HEK293 (cell line): ENCODE measurements around the gene SLC2A9.

ENCODE experiments used
- CTCF ChIA-PET: fragments of 350-600 bp; formaldehyde crosslinking; extraction: SDS; loops from one replicate; lab custom pipeline; 2021; ENCODE audit warnings: antibody characterized with exemption; lab: Yijun Ruan, JAX
- POLR2A ChIA-PET: fragments of 300-600 bp; formaldehyde crosslinking; extraction: SDS; loops from one replicate; lab custom pipeline; 2020; ENCODE audit warnings: antibody characterized with exemption, inconsistent platforms; lab: Yijun Ruan, JAX
- H3K27ac ChIP-seq: fragments of 200-500 bp; sonication (Bioruptor generic); 2 replicates; pipeline ENCODE4 v1.5.1; 2014; ENCODE audit warnings: low read depth, low read length, control low read depth, inconsistent platforms; ENCODE audit errors: extremely low read depth
- H3K36me3 ChIP-seq, 2 experiments: fragments of 200-500 bp in 1 of 2; sonication (Bioruptor generic) in 1 of 2; 1 replicate in 1 of 2; 2 replicates in 1 of 2; pipeline ENCODE4 v1.5.1; 2014 to 2017; ENCODE audit warnings: inconsistent platforms in 2 of 2, low read length in 2 of 2; ENCODE audit not compliant: control insufficient read depth in 2 of 2, insufficient read depth in 1 of 2
- H3K4me1 ChIP-seq: fragments of 200-500 bp; sonication (Bioruptor generic); 2 replicates; pipeline ENCODE4 v1.5.1; 2014; ENCODE audit warnings: mild to moderate bottlenecking, low read length, inconsistent platforms; ENCODE audit not compliant: control insufficient read depth, insufficient read depth
- H3K4me3 ChIP-seq: 2 replicates; pipeline ENCODE4 v1.5.1; 2011; ENCODE audit warnings: low read depth, mild to moderate bottlenecking, control low read depth, low read length, moderate library complexity
- H3K9me3 ChIP-seq: fragments of 200-500 bp; sonication (Bioruptor generic); 2 replicates; pipeline ENCODE4 v1.5.1; 2014; ENCODE audit warnings: low read depth, low read length, inconsistent platforms; ENCODE audit not compliant: control insufficient read depth, insufficient read depth
- SCRT2 ChIP-seq: fragments of 450-650 bp; formaldehyde crosslinking; IDR thresholded peaks from 2 replicates; pipeline ENCODE4 v1.5.1; 2016; ENCODE audit warnings: missing biosample characterization, missing genetic modification characterization
- ZFP41 ChIP-seq: fragments of 450-650 bp; formaldehyde crosslinking; IDR thresholded peaks from 2 replicates; pipeline ENCODE4 v1.5.1; 2016; ENCODE audit warnings: missing biosample characterization, missing genetic modification characterization, borderline replicate concordance
- ZNF138 ChIP-seq: fragments of 450-650 bp; formaldehyde crosslinking; IDR thresholded peaks from 2 replicates; pipeline ENCODE4 v1.5.1; 2016; ENCODE audit warnings: missing biosample characterization, missing genetic modification characterization, borderline replicate concordance
- ZNF146 ChIP-seq: fragments of 450-650 bp; formaldehyde crosslinking; IDR thresholded peaks from 2 replicates; pipeline ENCODE4 v1.5.1; 2016; ENCODE audit warnings: missing biosample characterization, missing genetic modification characterization
- ZNF2 ChIP-seq: fragments of 450-650 bp; formaldehyde crosslinking; IDR thresholded peaks from 2 replicates; pipeline ENCODE4 v1.5.1; 2016; ENCODE audit warnings: missing biosample characterization, missing genetic modification characterization
- ZNF248 ChIP-seq: fragments of 450-650 bp; formaldehyde crosslinking; IDR thresholded peaks from 2 replicates; pipeline ENCODE4 v1.5.1; 2017; ENCODE audit warnings: missing biosample characterization, missing genetic modification characterization
- ZNF416 ChIP-seq: fragments of 450-650 bp; formaldehyde crosslinking; IDR thresholded peaks from 2 replicates; pipeline ENCODE4 v1.5.1; 2016; ENCODE audit warnings: missing biosample characterization, missing genetic modification characterization
- ZNF596 ChIP-seq: fragments of 450-650 bp; IDR thresholded peaks from 2 replicates; pipeline ENCODE4 v1.5.0; 2018; ENCODE audit warnings: missing biosample characterization, mild to moderate bottlenecking, missing genetic modification characterization, moderate library complexity
- ZNF600 ChIP-seq: fragments of 450-650 bp; formaldehyde crosslinking; IDR thresholded peaks from 2 replicates; pipeline ENCODE4 v1.5.1; 2016; ENCODE audit warnings: missing biosample characterization, missing genetic modification characterization
- ZSCAN23 ChIP-seq: fragments of 450-650 bp; formaldehyde crosslinking; IDR thresholded peaks from 2 replicates; pipeline ENCODE4 v1.5.1; 2016; ENCODE audit warnings: missing biosample characterization, missing genetic modification characterization
- ZXDB ChIP-seq: fragments of 450-650 bp; formaldehyde crosslinking; IDR thresholded peaks from 2 replicates; pipeline ENCODE4 v1.5.1; 2016; ENCODE audit warnings: missing biosample characterization, missing genetic modification characterization
- TF ChIP-seq, protein P1 (sequence below): fragments of 450-650 bp; formaldehyde crosslinking; IDR thresholded peaks from 2 replicates; pipeline ENCODE4 v1.5.1; 2016; ENCODE audit warnings: missing biosample characterization, missing genetic modification characterization, borderline replicate concordance
- TF ChIP-seq, protein P2 (sequence below): fragments of 450-650 bp; formaldehyde crosslinking; IDR thresholded peaks from 2 replicates; pipeline ENCODE4 v1.5.1; 2016; ENCODE audit warnings: missing biosample characterization, missing genetic modification characterization
- TF ChIP-seq, protein P3 (sequence below): fragments of 450-650 bp; formaldehyde crosslinking; IDR thresholded peaks from 2 replicates; pipeline ENCODE4 v1.5.1; 2017; ENCODE audit warnings: missing biosample characterization, missing genetic modification characterization
- TF ChIP-seq, protein P4 (sequence below): fragments of 450-650 bp; formaldehyde crosslinking; conservative IDR thresholded peaks from 2 replicates; pipeline ENCODE4 v1.5.1; 2016; ENCODE audit warnings: low read depth, missing biosample characterization, missing genetic modification characterization

SLC2A9 gene

DNA sequence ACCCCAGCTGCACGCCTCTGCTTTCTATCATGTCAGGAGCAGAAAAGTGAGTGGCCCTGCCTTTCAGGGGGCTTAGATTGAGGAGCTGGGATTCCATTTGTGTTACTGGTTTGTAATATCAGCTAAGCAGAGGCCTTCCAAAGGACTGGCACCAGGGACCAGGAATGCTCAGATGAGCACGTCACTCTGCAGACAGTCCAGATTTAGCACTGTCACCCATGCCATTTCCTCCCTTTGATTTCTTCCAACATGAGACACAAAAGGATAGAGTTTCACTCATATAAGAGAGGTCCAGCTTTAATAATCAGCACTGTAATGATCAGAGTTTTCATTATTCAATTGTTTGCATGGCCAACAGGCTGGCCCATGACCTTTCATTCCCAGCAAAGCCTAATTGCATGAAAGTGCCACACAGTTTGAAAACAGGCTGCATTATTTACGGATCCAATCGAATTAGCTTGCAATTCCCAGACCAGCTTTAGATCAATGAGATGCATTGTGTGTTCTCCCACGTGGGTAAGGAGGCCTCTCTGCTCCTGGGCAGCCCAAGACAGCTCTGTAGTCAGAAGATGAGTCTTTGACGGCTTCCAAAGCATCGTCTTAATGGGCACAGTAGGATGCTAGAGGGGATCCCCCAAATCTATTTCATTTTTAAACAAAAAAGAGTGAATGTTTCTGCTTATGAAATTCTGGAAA lies 9.8 kb upstream of the SLC2A9 start (continued):
- no peak for TF ChIP-seq ZXDB (tag by site-specific recombination)
- TF ChIP-seq, protein P1, sequence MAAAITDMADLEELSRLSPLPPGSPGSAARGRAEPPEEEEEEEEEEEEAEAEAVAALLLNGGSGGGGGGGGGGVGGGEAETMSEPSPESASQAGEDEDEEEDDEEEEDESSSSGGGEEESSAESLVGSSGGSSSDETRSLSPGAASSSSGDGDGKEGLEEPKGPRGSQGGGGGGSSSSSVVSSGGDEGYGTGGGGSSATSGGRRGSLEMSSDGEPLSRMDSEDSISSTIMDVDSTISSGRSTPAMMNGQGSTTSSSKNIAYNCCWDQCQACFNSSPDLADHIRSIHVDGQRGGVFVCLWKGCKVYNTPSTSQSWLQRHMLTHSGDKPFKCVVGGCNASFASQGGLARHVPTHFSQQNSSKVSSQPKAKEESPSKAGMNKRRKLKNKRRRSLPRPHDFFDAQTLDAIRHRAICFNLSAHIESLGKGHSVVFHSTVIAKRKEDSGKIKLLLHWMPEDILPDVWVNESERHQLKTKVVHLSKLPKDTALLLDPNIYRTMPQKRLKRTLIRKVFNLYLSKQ (tag by site-specific recombination), result no peak
- no peak for TF ChIP-seq ZNF600
- TF ChIP-seq ZNF416 (tag by site-specific recombination), result no peak
- TF ChIP-seq ZNF138 (tag by site-specific recombination), result no peak
- TF ChIP-seq, all 188 proteins: peak for 0

DNA sequence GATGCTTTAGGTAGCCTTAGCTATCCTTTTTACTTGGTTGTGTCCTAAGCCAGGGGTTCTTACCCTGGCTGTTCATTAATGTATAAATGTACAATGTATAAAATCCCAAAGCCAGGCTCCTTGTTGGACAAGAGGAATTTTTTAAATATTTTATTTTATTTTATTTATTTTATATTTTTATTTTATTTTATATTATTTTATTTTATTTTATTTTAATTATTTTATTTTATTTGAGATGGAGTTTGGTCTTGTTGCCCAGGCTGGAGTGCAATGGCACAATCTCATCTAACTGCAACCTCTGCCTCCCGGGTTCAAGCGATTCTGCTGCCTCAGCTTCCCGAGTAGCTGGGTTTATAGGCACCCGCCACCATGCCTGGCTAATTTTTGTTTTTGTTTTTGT lies 8.1 kb upstream of the SLC2A9 start:
- TF ChIP-seq, protein P2, sequence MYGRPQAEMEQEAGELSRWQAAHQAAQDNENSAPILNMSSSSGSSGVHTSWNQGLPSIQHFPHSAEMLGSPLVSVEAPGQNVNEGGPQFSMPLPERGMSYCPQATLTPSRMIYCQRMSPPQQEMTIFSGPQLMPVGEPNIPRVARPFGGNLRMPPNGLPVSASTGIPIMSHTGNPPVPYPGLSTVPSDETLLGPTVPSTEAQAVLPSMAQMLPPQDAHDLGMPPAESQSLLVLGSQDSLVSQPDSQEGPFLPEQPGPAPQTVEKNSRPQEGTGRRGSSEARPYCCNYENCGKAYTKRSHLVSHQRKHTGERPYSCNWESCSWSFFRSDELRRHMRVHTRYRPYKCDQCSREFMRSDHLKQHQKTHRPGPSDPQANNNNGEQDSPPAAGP, result no peak
- TF ChIP-seq, protein P3, sequence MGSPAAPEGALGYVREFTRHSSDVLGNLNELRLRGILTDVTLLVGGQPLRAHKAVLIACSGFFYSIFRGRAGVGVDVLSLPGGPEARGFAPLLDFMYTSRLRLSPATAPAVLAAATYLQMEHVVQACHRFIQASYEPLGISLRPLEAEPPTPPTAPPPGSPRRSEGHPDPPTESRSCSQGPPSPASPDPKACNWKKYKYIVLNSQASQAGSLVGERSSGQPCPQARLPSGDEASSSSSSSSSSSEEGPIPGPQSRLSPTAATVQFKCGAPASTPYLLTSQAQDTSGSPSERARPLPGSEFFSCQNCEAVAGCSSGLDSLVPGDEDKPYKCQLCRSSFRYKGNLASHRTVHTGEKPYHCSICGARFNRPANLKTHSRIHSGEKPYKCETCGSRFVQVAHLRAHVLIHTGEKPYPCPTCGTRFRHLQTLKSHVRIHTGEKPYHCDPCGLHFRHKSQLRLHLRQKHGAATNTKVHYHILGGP (tag by site-specific recombination), result no peak
- TF ChIP-seq SCRT2 (tag by site-specific recombination), result no peak
- TF ChIP-seq ZNF596 (tag by site-specific recombination), result no peak
- H3K4me1 ChIP-seq, result no peaks in the 10 kb centered on the region; the same call in 1 of the 2 replicates
- no peaks in the 10 kb centered on the region for H3K36me3 ChIP-seq
- CTCF ChIA-PET, result no interaction called here
- no peak overlapping the region for H3K27ac ChIP-seq
- POLR2A ChIA-PET, result no interaction called here
- H3K9me3 ChIP-seq, result no peaks in the 10 kb centered on the region
- no peak overlapping the region for H3K4me3 ChIP-seq

DNA sequence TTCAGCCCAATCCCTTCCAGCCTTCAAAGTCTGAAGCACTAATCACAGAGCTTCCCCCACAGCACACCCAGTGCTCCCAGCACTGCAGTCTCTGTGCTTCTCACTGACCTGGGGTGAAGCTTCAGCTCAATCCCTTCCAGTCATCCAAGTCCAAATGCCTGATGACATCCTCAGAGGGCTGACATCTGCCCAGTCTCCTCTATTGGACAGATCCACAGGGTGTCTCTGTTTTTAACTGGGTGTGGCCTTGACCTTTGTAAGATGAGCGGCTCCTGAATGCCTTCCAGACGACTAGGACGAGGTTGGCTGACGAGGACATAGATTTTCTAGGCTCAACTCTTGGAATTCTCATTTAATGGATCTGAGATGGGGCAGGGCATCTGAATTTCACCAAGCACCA lies 7.6 kb upstream of the SLC2A9 start:
- ChIA-PET CTCF (no interaction called here), POLR2A (interaction anchor here (0.5 kb wide), 1 partner anchor 129 kb away, joined by 4 read pairs; no protein-coding TSS in a partner anchor)
- Histone ChIP-seq H3K4me1 (no peaks in the 10 kb centered on the region; the same call in 1 of the 2 replicates), H3K4me3 (no peak overlapping the region), H3K9me3 (no peaks in the 10 kb centered on the region), H3K36me3 (no peaks in the 10 kb centered on the region), H3K27ac (no peak overlapping the region)
- TF ChIP-seq, protein P4, sequence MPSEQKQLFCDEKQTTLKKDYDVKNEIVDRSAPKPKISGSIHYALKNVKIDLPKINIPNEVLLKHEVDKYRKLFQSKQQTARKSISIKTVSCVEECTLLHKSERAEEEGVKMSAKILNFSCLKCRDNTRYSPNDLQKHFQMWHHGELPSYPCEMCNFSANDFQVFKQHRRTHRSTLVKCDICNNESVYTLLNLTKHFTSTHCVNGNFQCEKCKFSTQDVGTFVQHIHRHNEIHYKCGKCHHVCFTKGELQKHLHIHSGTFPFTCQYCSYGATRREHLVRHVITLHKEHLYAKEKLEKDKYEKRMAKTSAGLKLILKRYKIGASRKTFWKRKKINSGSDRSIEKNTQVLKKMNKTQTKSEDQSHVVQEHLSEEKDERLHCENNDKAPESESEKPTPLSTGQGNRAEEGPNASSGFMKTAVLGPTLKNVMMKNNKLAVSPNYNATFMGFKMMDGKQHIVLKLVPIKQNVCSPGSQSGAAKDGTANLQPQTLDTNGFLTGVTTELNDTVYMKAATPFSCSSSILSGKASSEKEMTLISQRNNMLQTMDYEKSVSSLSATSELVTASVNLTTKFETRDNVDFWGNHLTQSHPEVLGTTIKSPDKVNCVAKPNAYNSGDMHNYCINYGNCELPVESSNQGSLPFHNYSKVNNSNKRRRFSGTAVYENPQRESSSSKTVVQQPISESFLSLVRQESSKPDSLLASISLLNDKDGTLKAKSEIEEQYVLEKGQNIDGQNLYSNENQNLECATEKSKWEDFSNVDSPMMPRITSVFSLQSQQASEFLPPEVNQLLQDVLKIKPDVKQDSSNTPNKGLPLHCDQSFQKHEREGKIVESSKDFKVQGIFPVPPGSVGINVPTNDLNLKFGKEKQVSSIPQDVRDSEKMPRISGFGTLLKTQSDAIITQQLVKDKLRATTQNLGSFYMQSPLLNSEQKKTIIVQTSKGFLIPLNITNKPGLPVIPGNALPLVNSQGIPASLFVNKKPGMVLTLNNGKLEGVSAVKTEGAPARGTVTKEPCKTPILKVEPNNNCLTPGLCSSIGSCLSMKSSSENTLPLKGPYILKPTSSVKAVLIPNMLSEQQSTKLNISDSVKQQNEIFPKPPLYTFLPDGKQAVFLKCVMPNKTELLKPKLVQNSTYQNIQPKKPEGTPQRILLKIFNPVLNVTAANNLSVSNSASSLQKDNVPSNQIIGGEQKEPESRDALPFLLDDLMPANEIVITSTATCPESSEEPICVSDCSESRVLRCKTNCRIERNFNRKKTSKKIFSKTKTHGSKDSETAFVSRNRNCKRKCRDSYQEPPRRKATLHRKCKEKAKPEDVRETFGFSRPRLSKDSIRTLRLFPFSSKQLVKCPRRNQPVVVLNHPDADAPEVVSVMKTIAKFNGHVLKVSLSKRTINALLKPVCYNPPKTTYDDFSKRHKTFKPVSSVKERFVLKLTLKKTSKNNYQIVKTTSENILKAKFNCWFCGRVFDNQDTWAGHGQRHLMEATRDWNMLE (tag by site-specific recombination), result no peak
- TF ChIP-seq ZFP41 (tag by site-specific recombination) (no peak), ZNF2 (tag by site-specific recombination) (no peak), ZNF248 (no peak), ZSCAN23 (tag by site-specific recombination) (no peak), ZNF146 (tag by site-specific recombination) (no peak)
